Vagina (tissue), 2 donors: ENCODE results near the gene FAM118B. TPM values are rescaled to one million over a fixed set of nuclear protein-coding genes. Genes with fewer than 3 reads are reported as not detected.
A peak's percentile ranks its signal among the peaks of the same experiment; 100 is the strongest.

Experiments used
- DNase-seq, 2 donors: peaks; one replicate each; pipeline ENCODE4 v3.0.0-alpha.2; 2017; ENCODE audit errors: extremely low spot score in 2 of 2
- H3K27ac ChIP-seq: fragments of 200-600 bp; sonication (generic); one replicate; pipeline ENCODE4 v1.5.1; 2019
- H3K27me3 ChIP-seq: fragments of 200-600 bp; sonication (generic); one replicate; pipeline ENCODE4 v1.5.1; 2019
- H3K36me3 ChIP-seq, 2 donors: fragments of 200-600 bp; sonication (generic); one replicate each; pipeline ENCODE4 v1.5.1; 2017 to 2019
- H3K4me1 ChIP-seq: fragments of 200-600 bp; sonication (generic); one replicate; pipeline ENCODE4 v1.5.1; 2019
- H3K4me3 ChIP-seq, 2 donors: fragments of 200-600 bp; sonication (generic); 1 replicate in 1 of 2; 2 replicates in 1 of 2; pipeline ENCODE4 v1.5.1; 2016 to 2019
- H3K9me3 ChIP-seq: fragments of 200-600 bp; sonication (generic); one replicate; pipeline ENCODE4 v1.5.1; 2019
- POLR2A ChIP-seq, 2 donors: fragments of 450-650 bp; IDR thresholded peaks; one replicate each; pipeline ENCODE4 v1.6.1; 2017; ENCODE audit warnings: antibody characterized with exemption in 2 of 2, mild to moderate bottlenecking in 2 of 2, moderate library complexity in 2 of 2
- POLR2AphosphoS5 ChIP-seq, 2 donors: sonication (generic); formaldehyde crosslinking; IDR thresholded peaks; one replicate each; pipeline ENCODE4 v1.9.0; 2017; ENCODE audit warnings: antibody characterized with exemption in 2 of 2, mild to moderate bottlenecking in 2 of 2, low read depth in 1 of 2; ENCODE audit not compliant: insufficient read depth in 1 of 2
- intact Hi-C: fragments of 100-400 bp; cut with DNase I; formaldehyde crosslinking; loops from one replicate; pipeline ENCODE4 v1.15.1; 2023
- total RNA-seq: library from RNA; depleted of rRNA; stranded (reverse); fragments of >200 nt; gene quantifications from one replicate; pipeline ENCODE4 v1.2.3, GENCODE V29; 2016
- TF ChIP-seq, protein P1 (sequence below), 3 experiments: fragments of 450-650 bp in 2 of 3; fragments of 200-600 bp in 1 of 3; sonication (generic) in 1 of 3; IDR thresholded peaks; one replicate each; pipeline ENCODE4 v1.5.1; 2017 to 2019; ENCODE audit warnings: antibody characterized with exemption in 3 of 3, mild to moderate bottlenecking in 2 of 3, moderate library complexity in 2 of 3

Gene FAM118B
- 14.7 TPM for total RNA-seq

DNA sequence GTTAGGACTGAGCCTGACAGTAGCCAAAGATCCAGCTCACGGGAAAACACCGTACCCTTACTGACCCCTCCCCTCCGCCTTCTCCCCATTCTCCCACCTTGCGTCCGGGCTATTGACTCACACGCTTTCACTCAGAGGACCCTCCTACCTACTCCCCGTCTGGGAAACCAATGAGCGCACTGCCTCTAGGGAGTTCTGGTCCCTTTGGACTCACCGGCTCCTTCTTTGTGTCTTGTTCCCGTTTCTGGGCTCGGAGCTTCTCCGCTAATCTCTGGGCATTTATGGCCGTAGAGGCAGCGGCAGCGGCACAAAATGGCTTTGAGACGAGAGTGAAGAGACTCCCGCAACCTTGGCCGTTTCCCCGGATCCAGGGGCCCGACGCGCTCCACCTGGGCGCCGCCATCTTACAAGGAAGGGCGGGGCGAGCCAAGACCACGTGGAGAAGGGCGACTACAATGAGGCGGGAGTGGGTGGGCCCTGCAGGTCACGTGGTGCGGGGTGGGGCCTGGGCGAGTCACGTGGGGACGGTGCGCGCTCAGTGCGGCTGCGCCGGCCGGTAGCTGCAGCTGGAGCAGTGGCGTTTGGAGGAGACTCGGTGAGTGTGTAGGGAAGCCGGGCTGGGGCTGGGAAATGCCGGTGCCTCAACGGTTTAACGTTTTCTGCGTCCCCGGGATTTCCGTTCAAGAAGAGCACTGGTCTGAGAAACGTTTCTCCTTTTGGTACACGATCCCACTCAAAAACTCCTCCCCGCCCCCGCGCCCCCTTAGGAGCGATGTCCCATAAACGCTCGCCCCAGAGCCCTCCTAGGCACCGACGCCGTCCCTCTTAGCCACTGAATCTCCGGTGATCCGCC is at the start of gene FAM118B, which contains the start of gene RPUSD4:
Gene FAM118B, plus strand, starts transcription at position 547 of the 853 bp plus-strand sequence. CDS start 23,220 bp downstream, outside the sequence.
Gene RPUSD4, minus strand, starts transcription at position 415 of the 853 bp plus-strand sequence. Its CDS starts 12 bp downstream, at position 403.
- TF ChIP-seq POLR2A (IDR thresholded peaks at IDR 0.05) (peak in 1 of 2 donors; percentile 52), POLR2AphosphoS5 (IDR thresholded peaks at IDR 0.05; ENCODE audit: insufficient read depth in 1 of 2, low read depth in 1 of 2) (peak; percentile 90 to 95)
- TF ChIP-seq, protein P1, sequence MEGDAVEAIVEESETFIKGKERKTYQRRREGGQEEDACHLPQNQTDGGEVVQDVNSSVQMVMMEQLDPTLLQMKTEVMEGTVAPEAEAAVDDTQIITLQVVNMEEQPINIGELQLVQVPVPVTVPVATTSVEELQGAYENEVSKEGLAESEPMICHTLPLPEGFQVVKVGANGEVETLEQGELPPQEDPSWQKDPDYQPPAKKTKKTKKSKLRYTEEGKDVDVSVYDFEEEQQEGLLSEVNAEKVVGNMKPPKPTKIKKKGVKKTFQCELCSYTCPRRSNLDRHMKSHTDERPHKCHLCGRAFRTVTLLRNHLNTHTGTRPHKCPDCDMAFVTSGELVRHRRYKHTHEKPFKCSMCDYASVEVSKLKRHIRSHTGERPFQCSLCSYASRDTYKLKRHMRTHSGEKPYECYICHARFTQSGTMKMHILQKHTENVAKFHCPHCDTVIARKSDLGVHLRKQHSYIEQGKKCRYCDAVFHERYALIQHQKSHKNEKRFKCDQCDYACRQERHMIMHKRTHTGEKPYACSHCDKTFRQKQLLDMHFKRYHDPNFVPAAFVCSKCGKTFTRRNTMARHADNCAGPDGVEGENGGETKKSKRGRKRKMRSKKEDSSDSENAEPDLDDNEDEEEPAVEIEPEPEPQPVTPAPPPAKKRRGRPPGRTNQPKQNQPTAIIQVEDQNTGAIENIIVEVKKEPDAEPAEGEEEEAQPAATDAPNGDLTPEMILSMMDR (IDR thresholded peaks at IDR 0.05), result no peak

DNA sequence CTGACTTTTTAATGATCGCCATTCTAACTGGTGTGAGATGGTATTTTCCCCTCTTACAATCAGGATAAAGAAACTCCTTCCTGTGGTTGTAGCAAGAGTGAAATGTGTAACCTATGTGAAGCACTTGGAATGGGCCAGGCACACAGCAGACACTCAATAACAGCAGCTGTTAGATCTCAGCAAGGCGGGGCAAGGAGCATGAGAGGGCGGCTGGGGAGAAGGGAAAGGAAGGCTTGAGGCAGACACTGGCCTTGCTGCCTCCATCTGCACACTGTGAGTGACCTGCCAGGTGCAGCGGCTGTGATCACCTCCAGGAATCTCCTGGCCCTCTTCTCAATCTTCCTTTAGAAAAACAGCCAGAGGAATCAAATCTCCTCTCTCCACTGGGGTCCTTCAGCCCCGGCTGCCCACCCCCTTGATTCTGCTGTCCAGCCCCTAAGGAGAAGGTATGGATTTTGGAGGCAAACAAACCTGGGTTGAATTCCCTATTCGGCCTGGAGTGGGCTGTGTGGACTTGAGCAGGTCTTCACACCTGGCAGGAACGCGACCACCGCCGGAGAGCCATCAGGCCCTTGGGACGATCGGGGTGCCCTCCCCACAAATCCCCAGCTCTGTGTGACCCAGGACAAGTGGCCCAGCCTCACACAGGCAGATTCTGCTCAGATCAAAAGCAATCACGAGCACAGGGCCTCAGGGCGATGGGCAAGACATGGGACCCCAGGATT is 49.1 kb upstream of the FAM118B start:
- DNase-seq, result no peak

More for the DNA sequence above, at the start of gene FAM118B, which contains the start of gene RPUSD4:
- Histone ChIP-seq H3K27me3 (no peaks in the 10 kb centered on the region), H3K36me3 (peaks cover 0 to 26% of the 10 kb centered on the region in 2 donors), H3K4me3 (peak within 1 kb of the TSS; percentile 88 to 95), H3K9me3 (no peaks in the 10 kb centered on the region), H3K4me1 (peaks cover 36% of the 10 kb centered on the region), H3K27ac (peak within 1 kb of the TSS; percentile 22)
- DNase-seq, result peak in 1 of 2 donors; percentile 98
- intact Hi-C loops, result loop anchor here (10.0 kb wide), 1 partner anchor 53 kb away; the partner anchor contains the start of genes FOXRED1 and SRPRA

DNA sequence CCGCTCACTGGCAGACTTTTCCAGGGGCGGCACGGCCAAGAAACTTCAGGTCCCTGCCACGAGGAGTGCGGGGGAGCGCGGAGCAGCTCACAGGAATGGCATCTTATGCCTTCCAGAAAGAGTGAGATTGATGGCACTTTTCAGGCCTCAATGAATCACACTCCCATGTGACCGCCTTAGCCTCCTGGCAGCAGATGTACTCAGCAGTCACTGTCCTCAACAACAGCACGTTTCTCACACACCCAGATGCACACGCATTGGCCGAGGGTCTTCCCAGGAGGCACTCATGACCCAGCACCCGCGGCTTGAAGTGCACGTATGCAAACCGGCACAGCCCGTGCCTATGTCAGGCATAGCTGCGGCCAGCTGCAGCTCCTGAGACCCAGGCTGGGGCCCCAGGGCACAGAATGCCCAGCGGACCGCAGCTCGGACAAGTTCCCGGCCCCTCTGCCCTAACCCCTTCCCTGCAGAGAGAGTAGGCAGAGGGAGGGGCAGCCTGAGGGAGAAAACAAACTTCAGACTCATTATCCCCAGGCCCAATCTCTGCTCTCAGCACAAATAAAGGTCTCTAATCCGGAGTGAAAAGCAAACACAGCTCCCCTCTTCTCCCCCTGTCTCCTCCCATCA is 48.4 kb upstream of the FAM118B start:
- H3K27ac ChIP-seq, result peak overlapping the region; percentile 46
- H3K27me3 ChIP-seq, result no peaks in the 10 kb centered on the region
- TF ChIP-seq POLR2A (IDR thresholded peaks at IDR 0.05) (no peak), POLR2AphosphoS5 (IDR thresholded peaks at IDR 0.05; ENCODE audit: insufficient read depth in 1 of 2, low read depth in 1 of 2) (peak; percentile 32 to 75)
- TF ChIP-seq, protein P1 (IDR thresholded peaks at IDR 0.05), result no peak
- intact Hi-C loops, result no loop called here
- peaks cover 24% of the 10 kb centered on the region for H3K4me1 ChIP-seq
- H3K36me3 ChIP-seq, result no peaks in the 10 kb centered on the region
- no peaks in the 10 kb centered on the region for H3K9me3 ChIP-seq
- no peak overlapping the region for H3K4me3 ChIP-seq
- no peak for DNase-seq

More for the DNA sequence above, 49.1 kb upstream of the FAM118B start:
- Histone ChIP-seq H3K9me3 (no peaks in the 10 kb centered on the region), H3K4me3 (no peak overlapping the region), H3K27ac (no peak overlapping the region), H3K36me3 (no peaks in the 10 kb centered on the region), H3K4me1 (peaks cover 24% of the 10 kb centered on the region), H3K27me3 (no peaks in the 10 kb centered on the region)
- intact Hi-C loops, result no loop called here
- TF ChIP-seq POLR2A (IDR thresholded peaks at IDR 0.05) (no peak), POLR2AphosphoS5 (IDR thresholded peaks at IDR 0.05; ENCODE audit: insufficient read depth in 1 of 2, low read depth in 1 of 2) (no peak)
- TF ChIP-seq, protein P1 (IDR thresholded peaks at IDR 0.05), result no peak

DNA sequence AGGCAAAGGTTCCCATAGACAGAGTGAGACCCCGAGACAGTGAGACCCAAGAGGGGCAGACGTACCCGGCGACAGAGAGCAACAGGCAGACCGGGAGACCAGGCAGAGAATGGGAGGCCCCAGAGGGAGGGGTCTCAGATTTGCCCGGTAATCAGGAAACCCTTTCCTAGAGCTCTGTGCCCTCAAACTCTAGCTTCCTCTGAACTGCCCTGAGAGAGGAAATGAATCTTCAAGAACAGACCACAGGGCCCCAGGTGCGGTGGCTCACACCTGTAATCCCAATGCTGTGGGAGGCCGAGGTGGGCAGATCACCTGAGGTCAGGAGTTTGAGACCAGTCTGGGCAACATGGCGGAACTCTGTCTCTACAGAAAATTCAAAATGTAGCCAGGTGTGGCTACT is 47.8 kb upstream of the FAM118B start:
- no peak for DNase-seq
- peaks cover 24% of the 10 kb centered on the region for H3K4me1 ChIP-seq
- H3K27ac ChIP-seq, result no peak overlapping the region
- no peaks in the 10 kb centered on the region for H3K36me3 ChIP-seq
- intact Hi-C loops, result no loop called here
- no peaks in the 10 kb centered on the region for H3K9me3 ChIP-seq
- TF ChIP-seq POLR2AphosphoS5 (IDR thresholded peaks at IDR 0.05; ENCODE audit: insufficient read depth in 1 of 2, low read depth in 1 of 2), result no peak
- TF ChIP-seq, protein P1 (IDR thresholded peaks at IDR 0.05), result no peak
- TF ChIP-seq POLR2A (IDR thresholded peaks at IDR 0.05), result no peak
- no peaks in the 10 kb centered on the region for H3K27me3 ChIP-seq
- H3K4me3 ChIP-seq, result no peak overlapping the region
